ENCODE data around the gene TSPAN16.

The TSPAN16 gene

GRCh38 chr19:11293433-11294389, 2.2 kb upstream of the TSPAN16 start (continued):
- peak; percentile 52 for TF ChIP-seq ZNF362 (tag by site-specific recombination; IDR thresholded peaks at IDR 0.05)
- TF ChIP-seq ZNF830 (tag by site-specific recombination; IDR thresholded peaks at IDR 0.05; ENCODE audit: low read depth) = no peak
- TF ChIP-seq ZNF692 (tag by site-specific recombination; IDR thresholded peaks at IDR 0.05) = peak; percentile 64
- peak; percentile 50 for TF ChIP-seq ZNF629 (tag by site-specific recombination; IDR thresholded peaks at IDR 0.05)
- no peak for TF ChIP-seq ZNF114 (tag by site-specific recombination; IDR thresholded peaks at IDR 0.05)
- TF ChIP-seq KLF1 (tag by site-specific recombination; IDR thresholded peaks at IDR 0.05) = peak; percentile 69; the same call in 1 of the 2 replicates
- TF ChIP-seq BCL11A (tag by site-specific recombination; IDR thresholded peaks at IDR 0.05; ENCODE audit: low read depth) = no peak
- TF ChIP-seq ZBTB7A (tag by site-specific recombination; IDR thresholded peaks at IDR 0.05; ENCODE audit: low read depth) = peak; percentile 35; the same call in 1 of the 2 replicates
- no peak for TF ChIP-seq ZNF10 (tag by site-specific recombination; IDR thresholded peaks at IDR 0.05)
- peak; percentile 69; the same call in 1 of the 2 replicates for TF ChIP-seq ZBTB20 (tag by site-specific recombination; IDR thresholded peaks at IDR 0.05)
- TF ChIP-seq PRDM2 (tag by site-specific recombination; IDR thresholded peaks at IDR 0.05; ENCODE audit: borderline replicate concordance) = no peak
- TF ChIP-seq MZF1 (tag by site-specific recombination; IDR thresholded peaks at IDR 0.05; ENCODE audit: borderline replicate concordance) = no peak
- peak; percentile 10; the same call in 1 of the 2 replicates for TF ChIP-seq ZNF398 (tag by site-specific recombination; IDR thresholded peaks at IDR 0.05)
- TF ChIP-seq ZNF768 (tag by site-specific recombination; IDR thresholded peaks at IDR 0.05) = no peak
- peak; percentile 74 for TF ChIP-seq HIC1 (tag by site-specific recombination; IDR thresholded peaks at IDR 0.05)
- TF ChIP-seq ZNF580 (tag by site-specific recombination; IDR thresholded peaks at IDR 0.05) = 0 out of 2 replicates have a peak, but pooled peaks have one; percentile 41
- TF ChIP-seq ZNF239 (tag by site-specific recombination; IDR thresholded peaks at IDR 0.05) = no peak
- TF ChIP-seq ZNF48 (tag by site-specific recombination; IDR thresholded peaks at IDR 0.05) = no peak
- TF ChIP-seq PRDM6 (tag by site-specific recombination; IDR thresholded peaks at IDR 0.05) = no peak
- TF ChIP-seq SALL2 (tag by site-specific recombination; IDR thresholded peaks at IDR 0.05; ENCODE audit: borderline replicate concordance) = no peak
- TF ChIP-seq KLF8 (tag by site-specific recombination; IDR thresholded peaks at IDR 0.05) = peak; percentile 90
